HG03460 (cell line): ENCODE data around the gene HDGFL3.
A peak's percentile ranks its signal among the peaks of the same experiment; 100 is the strongest.
"Not testable (repeated sequence)": the region's sequence is repeated elsewhere in the genome, so short reads cannot be mapped to it uniquely, and the experiment has no call there.

Experiments used
- ATAC-seq: cut with Tn5 transposase; IDR thresholded peaks from one replicate; pipeline ENCODE4 v1.9.1; 2021; ENCODE audit not compliant: unreplicated experiment

Gene HDGFL3

GRCh38 chr15:83207660-83208366, at the start of gene HDGFL3:
Gene HDGFL3 (minus strand): TSS chr15:83207823. CDS start chr15:83207414, 409 bp downstream.
- ATAC-seq = peak; percentile 46

- no peak for ATAC-seq
These were observed 43.2 kb upstream of the HDGFL3 start for GRCh38 chr15:83250781-83251180.

GRCh38 chr15:83249030-83249343, 41.4 kb upstream of the HDGFL3 start:
- no peak for ATAC-seq

- ATAC-seq = no peak
These were observed 40.8 kb upstream of the HDGFL3 start for GRCh38 chr15:83248151-83249029.

GRCh38 chr15:83243634-83244033, 36.0 kb upstream of the HDGFL3 start:
- no peak for ATAC-seq

GRCh38 chr15:83230242-83230641, 22.6 kb upstream of the HDGFL3 start:
- ATAC-seq = no peak

- ATAC-seq = no peak
These were observed 17.8 kb upstream of the HDGFL3 start for GRCh38 chr15:83225449-83225848.

GRCh38 chr15:83221781-83222180, 14.2 kb upstream of the HDGFL3 start:
- not testable (repeated sequence) for ATAC-seq

- ATAC-seq = no peak
These were observed 11.4 kb upstream of the HDGFL3 start for GRCh38 chr15:83219026-83219425.

GRCh38 chr15:83215306-83215705, 7.7 kb upstream of the HDGFL3 start:
- no peak for ATAC-seq

GRCh38 chr15:83210619-83211018, 3.0 kb upstream of the HDGFL3 start:
- ATAC-seq = no peak

GRCh38 chr15:83209333-83209732, 1.7 kb upstream of the HDGFL3 start:
- no peak for ATAC-seq

GRCh38 chr15:83208367-83208661, 691 bp upstream of the HDGFL3 start:
- no peak for ATAC-seq

GRCh38 chr15:83207009-83207659, 489 bp downstream of the HDGFL3 start:
- peak; percentile 17 for ATAC-seq

- no peak for ATAC-seq
These were observed 1.1 kb downstream of the HDGFL3 start for GRCh38 chr15:83206526-83207008.

- ATAC-seq = no peak
These were observed 1.8 kb downstream of the HDGFL3 start for GRCh38 chr15:83205725-83206324.

GRCh38 chr15:83204697-83205096, 2.9 kb downstream of the HDGFL3 start:
- ATAC-seq = no peak

- ATAC-seq = no peak
These were observed 4.1 kb downstream of the HDGFL3 start for GRCh38 chr15:83203543-83203942.

- no peak for ATAC-seq
These were observed 7.0 kb downstream of the HDGFL3 start for GRCh38 chr15:83200589-83200988.

GRCh38 chr15:83200162-83200561, 7.5 kb downstream of the HDGFL3 start:
- no peak for ATAC-seq

- peak; percentile 83 for ATAC-seq
These were observed 8.3 kb downstream of the HDGFL3 start for GRCh38 chr15:83199288-83199687.
